ENCODE results near the gene GALK1.
A peak's percentile ranks its signal among the peaks of the same experiment; 100 is the strongest.

Gene GALK1

DNA sequence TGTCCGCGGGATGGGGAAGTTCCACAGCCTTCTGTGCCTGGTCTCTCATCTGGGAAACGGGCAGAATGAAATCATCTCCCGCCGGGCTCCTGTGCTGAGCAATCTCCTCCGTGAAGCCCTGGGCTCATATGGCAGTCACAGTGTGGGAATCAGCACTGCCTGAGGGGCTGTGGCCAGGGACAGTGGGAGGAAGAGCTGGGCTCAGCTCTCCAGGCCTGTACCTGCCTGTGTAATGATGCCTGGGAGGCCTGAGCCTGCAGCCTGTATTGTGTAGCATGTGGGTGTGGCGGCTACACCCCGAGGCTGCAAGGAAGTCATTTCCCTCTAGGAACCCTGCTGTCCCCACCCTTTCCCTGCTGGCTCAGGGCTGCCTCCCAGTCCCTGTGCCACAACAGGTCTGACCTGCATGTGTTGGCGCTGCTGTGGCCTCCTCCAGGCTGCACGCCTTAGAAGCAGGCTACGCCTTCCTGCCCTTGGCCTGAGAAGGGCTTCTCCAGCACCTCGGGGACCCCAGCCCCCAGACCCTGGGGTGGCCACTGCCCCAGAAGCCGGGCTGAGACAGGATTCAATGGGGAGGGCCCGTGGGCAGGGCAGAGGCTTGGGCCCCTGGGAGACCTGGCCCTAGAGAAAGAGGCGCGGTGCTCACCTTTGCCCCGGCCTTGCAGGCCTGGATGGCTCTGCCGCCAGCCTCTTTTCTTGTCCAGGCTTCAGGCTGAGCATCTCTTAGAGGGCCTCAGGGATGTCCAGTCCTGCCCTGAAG is 41.6 kb downstream of the GALK1 start:
- DNase-seq: no peak

DNA sequence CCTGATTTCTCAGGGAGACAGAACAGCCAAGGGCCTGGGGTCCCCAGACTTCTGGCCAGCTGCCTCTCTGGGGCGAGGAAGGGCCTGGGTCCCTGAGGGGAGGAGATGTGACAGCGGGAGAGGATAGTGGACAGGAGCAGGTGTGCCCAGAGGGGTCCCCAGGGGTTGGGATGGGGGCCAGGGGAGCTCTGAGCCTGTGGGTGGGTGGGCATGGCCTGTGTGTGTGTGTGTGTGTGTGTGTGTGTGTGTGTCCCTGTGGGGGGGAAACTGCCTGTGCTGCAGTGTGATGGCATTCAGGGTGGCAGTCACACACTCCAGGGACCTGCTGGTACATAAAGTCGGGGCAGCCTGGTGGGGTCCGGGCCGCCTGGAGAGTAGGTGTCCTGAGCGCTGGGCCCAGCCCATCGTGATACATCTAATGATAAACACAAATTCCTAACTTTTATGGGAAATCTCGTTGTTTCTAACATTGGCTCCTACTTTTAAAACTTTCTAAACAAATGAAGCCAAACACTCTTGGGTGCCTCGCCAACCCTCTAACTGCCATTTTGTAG is 42.4 kb downstream of the GALK1 start:
- no peak for DNase-seq

DNA sequence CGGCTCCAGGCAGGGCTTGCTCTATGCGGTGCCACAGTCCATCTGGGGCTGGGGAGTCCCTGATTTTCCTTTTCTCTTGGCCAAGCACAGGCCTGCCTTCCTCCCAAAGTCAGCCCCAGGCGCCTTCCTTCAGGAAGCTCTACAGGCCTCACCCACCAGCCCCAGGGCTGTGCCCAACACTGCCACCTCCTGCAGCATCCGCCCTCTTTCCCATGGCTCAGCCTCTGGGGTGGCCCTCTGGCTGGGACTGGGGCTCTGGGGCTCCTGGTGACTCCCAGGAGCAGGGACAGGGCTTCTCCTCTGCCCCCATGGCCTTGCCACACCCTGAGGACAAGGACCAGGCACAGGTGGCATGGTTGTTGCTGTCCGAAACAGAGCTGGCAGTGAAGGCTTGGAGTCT is 42.9 kb downstream of the GALK1 start:
- DNase-seq: no peak

DNA sequence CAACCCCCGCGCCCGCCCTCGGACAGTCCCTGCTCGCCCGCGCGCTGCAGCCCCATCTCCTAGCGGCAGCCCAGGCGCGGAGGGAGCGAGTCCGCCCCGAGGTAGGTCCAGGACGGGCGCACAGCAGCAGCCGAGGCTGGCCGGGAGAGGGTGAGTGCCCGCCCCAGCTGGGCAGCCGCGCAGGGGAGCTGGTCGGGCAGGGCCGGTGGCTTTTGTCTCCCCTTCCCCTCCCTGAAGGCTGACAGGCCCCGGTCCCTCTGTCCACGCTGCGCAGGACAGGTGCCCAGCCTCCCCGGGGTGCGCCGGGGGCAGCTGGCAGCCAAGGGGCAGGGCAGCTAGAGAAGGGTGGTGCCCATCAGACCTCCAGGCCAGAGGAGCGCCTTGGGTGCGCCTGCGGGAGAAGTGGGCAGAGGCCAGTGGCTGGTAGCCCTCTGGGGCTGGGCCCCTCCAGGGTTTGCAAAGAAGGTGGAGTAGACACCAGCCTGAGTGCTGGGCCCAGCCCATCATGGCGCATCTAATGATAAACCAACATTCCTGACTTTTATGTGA is 43.5 kb downstream of the GALK1 start:
- DNase-seq: no peak

DNA sequence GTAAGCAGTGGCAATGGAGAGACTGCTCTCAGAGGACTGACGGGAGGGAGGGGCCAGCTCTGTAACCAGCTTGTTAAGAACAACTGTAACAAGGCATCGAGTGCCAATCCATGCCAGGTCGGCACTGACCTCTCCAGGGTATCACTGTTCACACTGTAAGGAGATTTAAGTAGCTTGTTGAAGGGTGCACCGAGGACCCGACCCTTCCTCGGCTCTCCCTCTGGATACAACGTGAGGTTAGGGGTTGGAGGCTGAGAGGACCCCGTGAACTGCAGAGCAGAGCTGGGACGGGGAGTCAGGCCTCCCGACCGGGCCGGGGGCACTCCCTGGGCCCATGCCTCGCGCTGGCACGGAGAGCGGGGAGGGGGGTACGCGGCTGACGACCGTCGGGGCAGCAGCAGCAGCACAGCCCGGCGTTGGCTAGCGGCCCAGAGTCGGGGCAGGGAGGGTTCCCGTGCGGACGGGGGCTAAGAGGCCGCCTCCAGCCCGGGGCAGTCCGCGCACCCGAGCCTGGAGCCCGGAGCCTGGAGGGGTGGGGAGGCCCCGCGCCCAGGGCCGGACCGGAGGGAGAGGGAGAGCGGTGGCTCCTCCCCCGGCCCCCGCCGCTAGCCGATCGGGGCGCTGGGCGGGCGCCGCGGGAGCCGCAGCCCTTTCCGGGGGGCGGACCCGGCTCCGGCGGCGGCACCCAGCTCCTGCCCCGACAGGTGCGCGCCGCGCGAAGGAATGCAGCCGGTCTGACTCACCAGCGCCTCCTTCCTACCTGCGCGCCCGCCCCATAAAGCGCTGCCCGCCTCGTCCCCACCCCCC is 44.1 kb downstream of the GALK1 start, which contains the start of gene ITGB4:
ITGB4 (plus strand) TSS at position 804 of the 807 bp plus-strand sequence. CDS start 3,245 bp downstream, outside the sequence.
- DNase-seq: peak; percentile 90

DNA sequence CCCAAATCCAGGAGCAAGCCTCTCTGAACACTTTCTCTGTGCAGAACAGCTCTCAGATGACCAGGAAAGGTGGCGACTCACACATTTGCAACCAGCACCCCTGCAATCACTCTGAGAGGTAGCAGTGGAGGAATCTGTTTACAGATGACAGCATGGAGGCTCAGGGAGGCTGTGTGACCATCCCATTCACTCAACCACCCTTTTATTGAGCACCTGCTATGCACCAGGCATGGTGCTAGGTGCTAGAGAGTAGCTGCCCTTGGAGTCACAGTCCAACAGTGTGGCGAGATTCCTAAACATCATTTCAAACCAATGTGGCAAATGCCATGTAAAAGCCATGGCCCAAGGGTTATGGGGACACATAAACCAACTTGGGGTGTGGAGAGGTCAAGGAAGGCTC is 45.3 kb downstream of the GALK1 start:
- no peak for DNase-seq

DNA sequence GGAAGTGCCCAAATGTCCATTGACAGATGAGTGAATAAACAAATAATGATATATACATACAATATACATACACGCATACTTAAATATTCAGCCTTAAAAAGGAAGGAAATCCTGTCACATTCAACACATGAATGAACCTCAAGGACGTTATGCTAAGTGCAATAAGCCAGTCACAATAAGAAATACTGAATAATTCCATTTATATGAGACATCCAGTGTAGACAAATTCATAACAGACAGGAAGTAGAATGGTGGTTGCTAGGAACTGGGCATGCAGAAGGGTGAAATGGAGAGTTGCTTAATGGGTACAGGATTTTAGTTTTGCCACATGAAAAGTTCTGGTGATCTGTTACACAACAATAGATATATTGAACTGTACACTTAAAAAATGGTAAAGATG is 52.5 kb downstream of the GALK1 start:
- no peak for DNase-seq

All from RPMI8226 (cell line).